Panc1 (cell line): Measurements from ENCODE around the gene PAK1. TPM values are rescaled to one million over a fixed set of nuclear protein-coding genes. Genes with fewer than 3 reads are reported as not detected.

Source experiments
- ATAC-seq: fragments of 200-7000 bp; cut with Tn5 transposase; 2 replicates; pipeline ENCODE4 v1.9.1; 2020; ENCODE audit warnings: mild to moderate bottlenecking, moderate library complexity
- BruUV-seq: library from RNA; stranded (reverse); fragments of 400-500 nt; replicated peaks from 2 replicates; lab custom pipeline; 2021; lab: Mats Ljungman, UMichigan
- CTCF ChIA-PET: fragments of 300-600 bp; sonication (Branson Sonifier 250); formaldehyde crosslinking; loops from one replicate; lab custom pipeline; 2022; ENCODE audit warnings: antibody characterized with exemption; lab: Charles Lee
- POLR2A ChIA-PET: fragments of 300-600 bp; sonication (Branson Sonifier 250); formaldehyde crosslinking; loops from one replicate; lab custom pipeline; 2022; ENCODE audit warnings: antibody characterized with exemption; lab: Charles Lee
- DNase-seq: peaks from one replicate; pipeline ENCODE4 v3.0.0-alpha.2; 2010; ENCODE audit warnings: low read depth, low spot score
- H3K27ac ChIP-seq: 2 replicates; pipeline ENCODE4 v1.5.1; 2011; ENCODE audit warnings: mild to moderate bottlenecking, low read length, inconsistent platforms
- H3K27me3 ChIP-seq: fragments of 200-500 bp; sonication (Bioruptor generic); 2 replicates; pipeline ENCODE4 v1.6.0; 2014; ENCODE audit warnings: low read length, inconsistent platforms; ENCODE audit not compliant: control insufficient read depth, insufficient read depth
- H3K36me3 ChIP-seq: fragments of 200-500 bp; sonication (Bioruptor generic); 2 replicates; pipeline ENCODE4 v1.5.1; 2014; ENCODE audit warnings: inconsistent platforms, mild to moderate bottlenecking, low read length, moderate library complexity; ENCODE audit not compliant: control insufficient read depth, insufficient read depth
- H3K4me1 ChIP-seq: 2 replicates; pipeline ENCODE4 v1.5.1; 2011; ENCODE audit warnings: inconsistent platforms, mild to moderate bottlenecking, low read length, moderate library complexity; ENCODE audit not compliant: control insufficient read depth, insufficient read depth
- H3K4me3 ChIP-seq, 2 experiments: 2 replicates each; pipeline ENCODE4 v1.5.1; 2011 to 2012; ENCODE audit warnings: low read depth in 2 of 2, low read length in 2 of 2, mild to moderate bottlenecking in 2 of 2, inconsistent platforms in 1 of 2, moderate library complexity in 1 of 2
- H3K9me3 ChIP-seq: fragments of 200-500 bp; sonication (Bioruptor generic); 2 replicates; pipeline ENCODE4 v1.5.1; 2014; ENCODE audit warnings: low read depth, mild to moderate bottlenecking, inconsistent platforms, low read length, moderate library complexity; ENCODE audit not compliant: control insufficient read depth, insufficient read depth
- POLR2AphosphoS5 ChIP-seq: IDR thresholded peaks from 2 replicates; pipeline ENCODE4 v1.6.1; 2012; ENCODE audit warnings: mild to moderate bottlenecking, low read depth, low read length, moderate library complexity
- TCF7L2 ChIP-seq: IDR thresholded peaks from 2 replicates; pipeline ENCODE4 v1.6.1; 2011; ENCODE audit warnings: mild to moderate bottlenecking, low read depth, low read length, inconsistent platforms
- in situ Hi-C: cut with HindIII; loops from 2 replicates; pipeline ENCODE4 v1.10.0; 2016; ENCODE audit warnings: low sequenced_read_pairs, low pct_unique_long_range_greater_than_20kb
- intact Hi-C: fragments of 100-400 bp; cut with micrococcal nuclease; formaldehyde crosslinking; loops from one replicate; pipeline ENCODE4 v1.10.0; 2022; ENCODE audit not compliant: unreplicated experiment
- total RNA-seq: library from RNA; stranded (reverse); gene quantifications from one replicate; pipeline ENCODE4 v1.2.1, GENCODE V29; 2021; ENCODE audit not compliant: unreplicated experiment
- TF ChIP-seq, protein P1 (sequence below): fragments of 450-650 bp; IDR thresholded peaks from 2 replicates; pipeline ENCODE4 v1.5.1; 2017; ENCODE audit warnings: mild to moderate bottlenecking
- TF ChIP-seq, protein P2 (sequence below), 2 experiments: IDR thresholded peaks; 2 replicates each; pipeline ENCODE4 v1.6.1; 2011 to 2012; ENCODE audit warnings: low read depth in 2 of 2, control low read depth in 1 of 2, low read length in 1 of 2, mild to moderate bottlenecking in 1 of 2, moderate library complexity in 1 of 2; ENCODE audit not compliant: insufficient read depth in 1 of 2

PAK1 gene
- total RNA-seq, 1 experiment from 2014 or later: 38.2 TPM

- intact Hi-C loops (no loop called here), in situ Hi-C loops (no loop called here)
- H3K4me3 ChIP-seq: no peak overlapping the region
- TF ChIP-seq, protein P1, sequence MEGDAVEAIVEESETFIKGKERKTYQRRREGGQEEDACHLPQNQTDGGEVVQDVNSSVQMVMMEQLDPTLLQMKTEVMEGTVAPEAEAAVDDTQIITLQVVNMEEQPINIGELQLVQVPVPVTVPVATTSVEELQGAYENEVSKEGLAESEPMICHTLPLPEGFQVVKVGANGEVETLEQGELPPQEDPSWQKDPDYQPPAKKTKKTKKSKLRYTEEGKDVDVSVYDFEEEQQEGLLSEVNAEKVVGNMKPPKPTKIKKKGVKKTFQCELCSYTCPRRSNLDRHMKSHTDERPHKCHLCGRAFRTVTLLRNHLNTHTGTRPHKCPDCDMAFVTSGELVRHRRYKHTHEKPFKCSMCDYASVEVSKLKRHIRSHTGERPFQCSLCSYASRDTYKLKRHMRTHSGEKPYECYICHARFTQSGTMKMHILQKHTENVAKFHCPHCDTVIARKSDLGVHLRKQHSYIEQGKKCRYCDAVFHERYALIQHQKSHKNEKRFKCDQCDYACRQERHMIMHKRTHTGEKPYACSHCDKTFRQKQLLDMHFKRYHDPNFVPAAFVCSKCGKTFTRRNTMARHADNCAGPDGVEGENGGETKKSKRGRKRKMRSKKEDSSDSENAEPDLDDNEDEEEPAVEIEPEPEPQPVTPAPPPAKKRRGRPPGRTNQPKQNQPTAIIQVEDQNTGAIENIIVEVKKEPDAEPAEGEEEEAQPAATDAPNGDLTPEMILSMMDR: no peak
- TF ChIP-seq TCF7L2: no peak
- TF ChIP-seq, protein P2, sequence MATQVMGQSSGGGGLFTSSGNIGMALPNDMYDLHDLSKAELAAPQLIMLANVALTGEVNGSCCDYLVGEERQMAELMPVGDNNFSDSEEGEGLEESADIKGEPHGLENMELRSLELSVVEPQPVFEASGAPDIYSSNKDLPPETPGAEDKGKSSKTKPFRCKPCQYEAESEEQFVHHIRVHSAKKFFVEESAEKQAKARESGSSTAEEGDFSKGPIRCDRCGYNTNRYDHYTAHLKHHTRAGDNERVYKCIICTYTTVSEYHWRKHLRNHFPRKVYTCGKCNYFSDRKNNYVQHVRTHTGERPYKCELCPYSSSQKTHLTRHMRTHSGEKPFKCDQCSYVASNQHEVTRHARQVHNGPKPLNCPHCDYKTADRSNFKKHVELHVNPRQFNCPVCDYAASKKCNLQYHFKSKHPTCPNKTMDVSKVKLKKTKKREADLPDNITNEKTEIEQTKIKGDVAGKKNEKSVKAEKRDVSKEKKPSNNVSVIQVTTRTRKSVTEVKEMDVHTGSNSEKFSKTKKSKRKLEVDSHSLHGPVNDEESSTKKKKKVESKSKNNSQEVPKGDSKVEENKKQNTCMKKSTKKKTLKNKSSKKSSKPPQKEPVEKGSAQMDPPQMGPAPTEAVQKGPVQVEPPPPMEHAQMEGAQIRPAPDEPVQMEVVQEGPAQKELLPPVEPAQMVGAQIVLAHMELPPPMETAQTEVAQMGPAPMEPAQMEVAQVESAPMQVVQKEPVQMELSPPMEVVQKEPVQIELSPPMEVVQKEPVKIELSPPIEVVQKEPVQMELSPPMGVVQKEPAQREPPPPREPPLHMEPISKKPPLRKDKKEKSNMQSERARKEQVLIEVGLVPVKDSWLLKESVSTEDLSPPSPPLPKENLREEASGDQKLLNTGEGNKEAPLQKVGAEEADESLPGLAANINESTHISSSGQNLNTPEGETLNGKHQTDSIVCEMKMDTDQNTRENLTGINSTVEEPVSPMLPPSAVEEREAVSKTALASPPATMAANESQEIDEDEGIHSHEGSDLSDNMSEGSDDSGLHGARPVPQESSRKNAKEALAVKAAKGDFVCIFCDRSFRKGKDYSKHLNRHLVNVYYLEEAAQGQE (IDR thresholded peaks at IDR 0.05; ENCODE audit: insufficient read depth in 1 of 2, low read depth in 2 of 2, low read length in 1 of 2): no peak
- no peak for TF ChIP-seq POLR2AphosphoS5
- peaks cover 24% of the 10 kb centered on the region for H3K27me3 ChIP-seq
- no peaks in the 10 kb centered on the region for H3K36me3 ChIP-seq
- no peak overlapping the region for H3K27ac ChIP-seq
- H3K4me1 ChIP-seq: peaks cover 6% of the 10 kb centered on the region
- BruUV-seq: no TSS peak
- H3K9me3 ChIP-seq: no peaks in the 10 kb centered on the region
- no peak for ATAC-seq
- ChIA-PET CTCF (no interaction called here), POLR2A (no interaction called here)
- no peak for DNase-seq
Observed at GRCh38 chr11:77470504-77470903, 3.4 kb downstream of the PAK1 start.

- Histone ChIP-seq H3K4me3 (no peak overlapping the region), H3K36me3 (no peaks in the 10 kb centered on the region), H3K9me3 (no peaks in the 10 kb centered on the region), H3K27me3 (peaks cover 21% of the 10 kb centered on the region), H3K27ac (no peak overlapping the region), H3K4me1 (peaks cover 3% of the 10 kb centered on the region; the same call in 1 of the 2 replicates)
- TF ChIP-seq, protein P1: no peak
- no peak for TF ChIP-seq POLR2AphosphoS5
- TF ChIP-seq, protein P2 (IDR thresholded peaks at IDR 0.05; ENCODE audit: insufficient read depth in 1 of 2, low read depth in 2 of 2, low read length in 1 of 2): no peak
- ATAC-seq: no peak
- in situ Hi-C loops: no loop called here
- ChIA-PET CTCF (no interaction called here), POLR2A (no interaction called here)
- no peak for DNase-seq
- BruUV-seq: no TSS peak
- intact Hi-C loops: no loop called here
Observed at GRCh38 chr11:77468527-77468926, 5.4 kb downstream of the PAK1 start.
